ENCODE results near the gene CIB4. TPM values are rescaled to one million over a fixed set of nuclear protein-coding genes. Genes with fewer than 3 reads are reported as not detected.

Gene CIB4
- total RNA-seq, 1 donor from 2014 or later = not detected

DNA sequence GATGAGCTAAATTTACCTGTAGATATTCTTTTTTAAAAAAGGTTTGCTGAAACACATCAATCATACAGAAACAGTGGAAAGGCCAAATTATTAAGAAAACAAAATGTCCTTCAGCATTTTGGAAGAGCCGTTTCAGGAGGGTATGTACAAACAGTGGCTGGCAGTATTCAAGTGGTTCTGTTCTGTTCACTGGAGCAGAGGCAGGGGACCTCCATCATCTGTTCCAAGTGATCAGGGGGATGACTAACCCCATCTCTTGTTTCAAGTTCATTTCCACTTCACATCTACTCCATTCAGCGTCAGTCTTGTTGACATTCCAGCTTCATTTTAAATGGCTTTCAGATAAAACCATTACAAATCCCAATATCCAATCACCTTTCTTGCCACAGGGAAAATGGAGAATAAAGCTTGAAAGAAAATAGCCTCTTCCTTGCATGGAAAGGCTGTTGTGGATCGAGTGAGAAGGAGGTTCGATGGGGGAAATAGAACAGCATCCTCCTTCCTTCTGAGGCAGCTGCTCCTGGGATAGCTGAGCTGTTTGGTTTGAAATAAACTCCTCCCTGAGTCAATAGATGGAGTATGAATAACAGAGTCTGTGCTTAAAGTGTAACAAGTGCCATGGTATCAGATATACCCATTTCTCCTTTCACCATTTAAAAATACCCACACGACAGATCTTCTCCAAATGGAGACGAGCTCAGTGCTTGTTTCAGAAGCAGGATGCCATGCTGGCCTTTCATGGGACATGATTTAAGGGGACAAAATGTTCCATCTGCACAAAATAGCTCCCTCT lies 99.6 kb downstream of the CIB4 start:
- Mint-ChIP-seq H3K4me1 (ENCODE audit: low read depth) (peaks cover 10% of the 10 kb centered on the region), H3K9me3 (ENCODE audit: low read depth) (no peaks in the 10 kb centered on the region), H3K36me3 (ENCODE audit: low read depth) (no peaks in the 10 kb centered on the region), H3K27me3 (ENCODE audit: low read depth) (peaks cover 13% of the 10 kb centered on the region), H3K27ac (ENCODE audit: unreplicated experiment) (no peak overlapping the region), H3K4me3 (ENCODE audit: unreplicated experiment) (no peak overlapping the region)
- TF ChIP-seq, protein P1, sequence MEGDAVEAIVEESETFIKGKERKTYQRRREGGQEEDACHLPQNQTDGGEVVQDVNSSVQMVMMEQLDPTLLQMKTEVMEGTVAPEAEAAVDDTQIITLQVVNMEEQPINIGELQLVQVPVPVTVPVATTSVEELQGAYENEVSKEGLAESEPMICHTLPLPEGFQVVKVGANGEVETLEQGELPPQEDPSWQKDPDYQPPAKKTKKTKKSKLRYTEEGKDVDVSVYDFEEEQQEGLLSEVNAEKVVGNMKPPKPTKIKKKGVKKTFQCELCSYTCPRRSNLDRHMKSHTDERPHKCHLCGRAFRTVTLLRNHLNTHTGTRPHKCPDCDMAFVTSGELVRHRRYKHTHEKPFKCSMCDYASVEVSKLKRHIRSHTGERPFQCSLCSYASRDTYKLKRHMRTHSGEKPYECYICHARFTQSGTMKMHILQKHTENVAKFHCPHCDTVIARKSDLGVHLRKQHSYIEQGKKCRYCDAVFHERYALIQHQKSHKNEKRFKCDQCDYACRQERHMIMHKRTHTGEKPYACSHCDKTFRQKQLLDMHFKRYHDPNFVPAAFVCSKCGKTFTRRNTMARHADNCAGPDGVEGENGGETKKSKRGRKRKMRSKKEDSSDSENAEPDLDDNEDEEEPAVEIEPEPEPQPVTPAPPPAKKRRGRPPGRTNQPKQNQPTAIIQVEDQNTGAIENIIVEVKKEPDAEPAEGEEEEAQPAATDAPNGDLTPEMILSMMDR (IDR thresholded peaks at IDR 0.05) = no peak
- no peak for DNase-seq (ENCODE audit: low spot score)

DNA sequence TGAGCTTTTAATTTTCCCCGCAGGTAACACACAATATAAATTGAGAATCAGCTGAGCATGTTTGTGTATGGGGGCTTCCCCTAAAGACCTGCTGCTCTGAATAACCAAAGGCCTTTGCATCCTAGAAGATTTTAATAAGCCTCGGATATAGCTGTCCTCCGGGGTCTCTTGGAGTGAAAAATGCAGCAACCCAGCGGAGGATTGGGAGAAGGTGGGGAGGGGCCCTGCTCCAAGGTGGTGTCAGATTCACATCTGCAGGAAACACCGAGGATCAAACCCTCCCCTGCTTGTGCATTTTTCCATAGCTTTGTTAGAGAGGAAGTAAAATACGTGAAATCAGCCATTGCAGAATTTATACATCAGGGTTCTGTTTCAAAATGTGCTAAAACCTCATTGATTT lies 100.2 kb downstream of the CIB4 start:
- H3K9me3 Mint-ChIP-seq (ENCODE audit: low read depth) = no peaks in the 10 kb centered on the region
- H3K27ac Mint-ChIP-seq (ENCODE audit: unreplicated experiment) = no peak overlapping the region
- peaks cover 13% of the 10 kb centered on the region for H3K27me3 Mint-ChIP-seq (ENCODE audit: low read depth)
- TF ChIP-seq, protein P1 (IDR thresholded peaks at IDR 0.05) = no peak
- peaks cover 10% of the 10 kb centered on the region for H3K4me1 Mint-ChIP-seq (ENCODE audit: low read depth)
- DNase-seq (ENCODE audit: low spot score) = no peak
- H3K36me3 Mint-ChIP-seq (ENCODE audit: low read depth) = no peaks in the 10 kb centered on the region
- H3K4me3 Mint-ChIP-seq (ENCODE audit: unreplicated experiment) = no peak overlapping the region

DNA sequence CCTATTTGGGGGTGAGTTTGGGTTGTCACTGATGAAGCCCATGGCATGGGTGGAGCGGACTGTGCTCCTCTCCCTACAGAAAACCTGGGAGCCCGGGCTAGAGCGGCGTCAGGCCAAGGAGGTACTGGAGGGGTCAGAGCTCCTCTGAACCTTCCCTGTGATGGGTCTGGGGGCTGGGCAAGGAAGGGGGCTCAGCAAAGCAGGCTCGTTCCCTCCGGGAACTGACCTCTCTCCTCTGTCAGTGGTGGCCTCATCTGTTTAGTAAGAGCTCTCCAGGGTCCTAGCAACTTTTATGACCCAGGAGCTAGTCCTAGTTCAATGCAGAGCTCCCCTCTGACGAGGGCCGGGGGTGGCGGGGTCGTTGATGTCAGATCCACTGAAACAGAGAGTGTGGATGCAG lies 100.9 kb downstream of the CIB4 start:
- H3K4me3 Mint-ChIP-seq (ENCODE audit: unreplicated experiment) = no peak overlapping the region
- no peaks in the 10 kb centered on the region for H3K9me3 Mint-ChIP-seq (ENCODE audit: low read depth)
- H3K27ac Mint-ChIP-seq (ENCODE audit: unreplicated experiment) = no peak overlapping the region
- H3K4me1 Mint-ChIP-seq (ENCODE audit: low read depth) = peaks cover 10% of the 10 kb centered on the region
- TF ChIP-seq, protein P1 (IDR thresholded peaks at IDR 0.05) = no peak
- H3K36me3 Mint-ChIP-seq (ENCODE audit: low read depth) = no peaks in the 10 kb centered on the region
- DNase-seq (ENCODE audit: low spot score) = no peak
- H3K27me3 Mint-ChIP-seq (ENCODE audit: low read depth) = peaks cover 13% of the 10 kb centered on the region

DNA sequence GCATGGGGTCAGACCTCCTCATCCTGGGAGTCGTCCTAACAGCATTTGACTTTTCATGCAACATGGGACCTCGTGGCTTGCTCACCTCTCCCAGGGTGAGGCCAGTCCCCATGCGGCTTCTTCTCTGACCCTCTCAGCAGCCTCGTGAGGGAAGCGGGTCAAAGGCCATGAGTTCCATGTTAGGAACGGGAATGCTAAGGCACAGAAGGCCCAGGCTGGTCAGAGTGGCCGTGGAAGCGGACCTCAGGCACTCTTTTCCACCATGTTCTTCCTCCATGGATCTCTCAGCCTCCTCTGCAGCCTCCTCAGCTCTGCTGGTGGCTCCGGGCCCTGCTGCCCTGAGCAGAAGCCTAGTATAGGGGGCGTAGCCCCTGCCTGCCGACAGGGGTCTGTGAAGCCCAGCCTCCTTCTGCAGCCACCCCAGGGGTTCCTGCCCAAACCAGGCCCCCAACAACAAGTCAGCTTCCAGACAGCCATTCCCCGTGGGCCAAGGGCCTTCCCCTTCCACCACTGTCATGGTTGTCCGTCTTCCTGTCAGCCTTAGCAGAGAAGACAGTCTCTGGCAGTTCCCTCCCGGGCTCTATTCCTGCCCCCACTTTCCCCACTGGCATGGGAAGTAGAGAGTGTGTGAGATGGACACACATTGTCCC lies 103.2 kb downstream of the CIB4 start:
- no peaks in the 10 kb centered on the region for H3K36me3 Mint-ChIP-seq (ENCODE audit: low read depth)
- DNase-seq (ENCODE audit: low spot score) = no peak
- H3K27me3 Mint-ChIP-seq (ENCODE audit: low read depth) = peaks cover 13% of the 10 kb centered on the region
- H3K4me3 Mint-ChIP-seq (ENCODE audit: unreplicated experiment) = no peak overlapping the region
- H3K4me1 Mint-ChIP-seq (ENCODE audit: low read depth) = peaks cover 2% of the 10 kb centered on the region
- TF ChIP-seq, protein P1 (IDR thresholded peaks at IDR 0.05) = no peak
- H3K9me3 Mint-ChIP-seq (ENCODE audit: low read depth) = no peaks in the 10 kb centered on the region
- no peak overlapping the region for H3K27ac Mint-ChIP-seq (ENCODE audit: unreplicated experiment)

DNA sequence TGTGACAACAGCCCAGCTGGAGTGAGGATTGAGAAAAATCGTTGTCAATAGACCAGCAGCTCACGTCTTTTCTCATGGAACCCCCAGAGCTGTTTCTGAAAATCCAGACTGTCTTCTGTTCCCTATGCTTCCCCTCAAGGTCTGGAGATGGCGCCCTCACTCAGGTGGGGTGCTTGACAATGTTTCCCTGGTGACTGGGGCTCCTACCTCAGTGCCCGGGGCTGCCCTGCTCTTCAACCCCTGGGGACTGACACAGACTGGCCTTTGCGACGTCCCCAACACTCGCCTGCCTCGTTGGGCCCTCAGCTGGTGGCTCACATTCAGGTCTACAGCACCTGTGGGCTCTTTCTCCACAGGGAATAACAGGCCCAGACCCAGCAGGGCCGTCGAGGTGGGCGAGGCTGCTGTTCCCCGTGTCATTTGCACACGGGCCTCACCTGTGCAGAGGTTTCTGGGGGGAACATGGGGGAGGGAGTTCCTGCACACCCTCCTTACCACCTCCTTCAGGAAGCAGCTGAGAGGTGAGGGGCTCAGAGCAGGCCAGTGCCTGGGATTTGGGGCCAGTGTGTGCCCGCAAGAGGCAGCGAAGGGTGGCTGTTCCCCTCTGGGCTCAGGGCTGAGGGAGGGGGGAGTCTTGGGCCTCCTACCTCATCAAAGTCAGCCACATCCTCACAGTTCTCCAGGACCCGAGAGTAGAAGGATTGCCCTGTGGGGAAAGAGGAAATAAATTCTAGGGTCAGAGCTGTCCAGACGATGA lies 103.9 kb downstream of the CIB4 start:
- Mint-ChIP-seq H3K4me3 (ENCODE audit: unreplicated experiment) (no peak overlapping the region), H3K27me3 (ENCODE audit: low read depth) (peaks cover 10% of the 10 kb centered on the region), H3K36me3 (ENCODE audit: low read depth) (no peaks in the 10 kb centered on the region), H3K9me3 (ENCODE audit: low read depth) (no peaks in the 10 kb centered on the region), H3K27ac (ENCODE audit: unreplicated experiment) (no peak overlapping the region), H3K4me1 (ENCODE audit: low read depth) (no peaks in the 10 kb centered on the region)
- TF ChIP-seq, protein P1 (IDR thresholded peaks at IDR 0.05) = no peak
- DNase-seq (ENCODE audit: low spot score) = no peak
